ENCODE data around the gene CRABP2.

GRCh38 chr1:156665539-156665938, 39.8 kb downstream of the CRABP2 start:
- TF ChIP-seq, protein P1, sequence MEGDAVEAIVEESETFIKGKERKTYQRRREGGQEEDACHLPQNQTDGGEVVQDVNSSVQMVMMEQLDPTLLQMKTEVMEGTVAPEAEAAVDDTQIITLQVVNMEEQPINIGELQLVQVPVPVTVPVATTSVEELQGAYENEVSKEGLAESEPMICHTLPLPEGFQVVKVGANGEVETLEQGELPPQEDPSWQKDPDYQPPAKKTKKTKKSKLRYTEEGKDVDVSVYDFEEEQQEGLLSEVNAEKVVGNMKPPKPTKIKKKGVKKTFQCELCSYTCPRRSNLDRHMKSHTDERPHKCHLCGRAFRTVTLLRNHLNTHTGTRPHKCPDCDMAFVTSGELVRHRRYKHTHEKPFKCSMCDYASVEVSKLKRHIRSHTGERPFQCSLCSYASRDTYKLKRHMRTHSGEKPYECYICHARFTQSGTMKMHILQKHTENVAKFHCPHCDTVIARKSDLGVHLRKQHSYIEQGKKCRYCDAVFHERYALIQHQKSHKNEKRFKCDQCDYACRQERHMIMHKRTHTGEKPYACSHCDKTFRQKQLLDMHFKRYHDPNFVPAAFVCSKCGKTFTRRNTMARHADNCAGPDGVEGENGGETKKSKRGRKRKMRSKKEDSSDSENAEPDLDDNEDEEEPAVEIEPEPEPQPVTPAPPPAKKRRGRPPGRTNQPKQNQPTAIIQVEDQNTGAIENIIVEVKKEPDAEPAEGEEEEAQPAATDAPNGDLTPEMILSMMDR (IDR thresholded peaks at IDR 0.05; ENCODE audit: low read depth, low read length) = no peak
- TF ChIP-seq POLR2A (IDR thresholded peaks at IDR 0.05; ENCODE audit: extremely low read depth, insufficient read length) = no peak
